ENCODE data around the gene SNCG.
"Not testable (repeated sequence)": the region's sequence is repeated elsewhere in the genome, so short reads cannot be mapped to it uniquely, and the experiment has no call there.

SNCG gene

DNA sequence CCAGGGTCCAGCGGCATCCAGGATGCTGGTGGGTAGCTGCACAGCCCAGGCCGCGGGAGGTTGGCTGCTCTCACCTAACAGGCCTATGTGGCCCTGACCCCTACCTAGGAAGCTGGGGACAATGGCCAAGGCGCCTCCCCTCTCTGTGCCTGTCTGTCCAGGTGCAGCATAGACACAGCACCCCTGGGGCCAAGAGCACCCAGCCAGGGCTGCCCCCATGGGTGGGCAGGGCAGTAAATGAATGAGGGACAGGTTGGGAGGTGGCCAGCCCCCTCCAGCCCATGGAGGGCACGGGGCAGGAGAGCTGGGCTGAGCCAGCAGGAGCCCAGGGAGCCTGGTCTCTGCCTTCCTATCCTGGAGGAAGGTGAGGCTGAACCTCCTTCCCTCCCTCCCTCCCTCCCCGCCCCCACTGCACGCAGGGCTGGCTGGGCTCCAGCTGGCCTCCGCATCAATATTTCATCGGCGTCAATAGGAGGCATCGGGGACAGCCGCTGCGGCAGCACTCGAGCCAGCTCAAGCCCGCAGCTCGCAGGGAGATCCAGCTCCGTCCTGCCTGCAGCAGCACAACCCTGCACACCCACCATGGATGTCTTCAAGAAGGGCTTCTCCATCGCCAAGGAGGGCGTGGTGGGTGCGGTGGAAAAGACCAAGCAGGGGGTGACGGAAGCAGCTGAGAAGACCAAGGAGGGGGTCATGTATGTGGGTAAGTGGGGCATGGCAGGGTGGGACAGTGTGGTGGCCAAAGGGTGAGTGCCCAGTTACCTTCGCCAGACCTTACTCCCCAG lies at the start of gene SNCG:
Gene SNCG (plus strand): TSS at position 484 of the 785 bp plus-strand sequence. CDS start 99 bp downstream, at position 583.
- no peak for DNase-seq (ENCODE audit: low read depth in 3 of 3, low spot score in 1 of 3)

DNA sequence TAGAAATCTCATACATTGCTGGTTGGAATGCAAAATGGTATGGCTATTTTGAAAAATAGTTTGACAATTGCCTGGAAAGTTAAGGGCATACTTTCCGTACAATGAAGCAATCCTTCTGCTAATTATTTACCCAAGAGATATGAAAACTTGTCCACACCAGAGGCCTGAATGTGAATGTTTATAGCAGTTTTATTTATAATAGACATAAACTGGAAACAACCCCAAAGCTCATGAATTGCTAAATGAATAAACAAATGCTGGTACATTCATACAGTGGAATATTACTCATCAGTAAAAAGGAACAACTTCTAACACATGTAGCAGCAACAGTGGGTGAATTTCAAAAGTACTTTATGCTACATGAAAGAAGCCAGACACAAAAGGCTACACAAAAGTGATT lies 43.7 kb upstream of the SNCG start:
- no peak for DNase-seq (ENCODE audit: low read depth in 3 of 3, low spot score in 1 of 3)

DNA sequence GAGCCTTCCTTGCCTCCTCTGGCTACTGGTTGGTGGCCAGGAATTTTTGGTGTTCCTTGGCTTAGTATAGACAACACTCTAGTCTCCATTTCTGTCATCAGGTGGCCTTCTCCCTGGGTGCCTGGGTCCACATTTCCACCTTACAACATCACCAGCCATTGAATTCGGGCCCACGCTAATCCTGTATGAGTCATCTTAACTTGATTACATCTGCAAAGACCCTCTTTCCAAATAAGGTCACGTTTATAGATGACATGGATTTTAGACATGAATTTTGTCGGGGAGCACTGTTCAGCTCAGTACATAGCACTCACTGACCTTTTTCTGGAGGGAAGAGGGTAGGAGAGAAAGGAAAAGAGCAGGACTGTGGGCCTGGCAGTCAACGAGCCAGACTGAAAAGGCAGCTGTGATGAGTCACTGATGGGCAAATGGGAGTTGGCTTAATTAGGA lies 40.4 kb upstream of the SNCG start:
- no peak for DNase-seq (ENCODE audit: low read depth in 3 of 3, low spot score in 1 of 3)

DNA sequence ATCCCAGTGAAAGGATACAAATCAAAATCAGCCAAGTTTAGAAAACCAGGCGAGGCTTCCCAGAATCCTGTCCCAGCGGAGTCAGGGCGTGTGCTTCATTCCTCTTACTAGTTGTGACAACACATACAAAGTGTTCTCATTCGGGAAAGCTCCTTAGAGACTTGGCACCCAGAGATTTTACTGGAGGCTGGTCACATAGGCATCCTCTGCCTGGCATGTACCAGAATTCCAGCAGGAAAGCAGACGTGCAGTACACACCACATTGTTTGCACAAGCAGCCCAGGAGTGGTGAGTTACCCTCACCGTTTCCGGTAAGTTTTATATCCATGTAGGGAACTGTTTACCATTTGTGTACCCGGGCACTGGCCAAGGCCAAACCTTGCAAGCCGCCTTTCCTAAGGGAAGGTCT lies 35.8 kb upstream of the SNCG start:
- no peak for DNase-seq (ENCODE audit: low read depth in 3 of 3, low spot score in 1 of 3)

DNA sequence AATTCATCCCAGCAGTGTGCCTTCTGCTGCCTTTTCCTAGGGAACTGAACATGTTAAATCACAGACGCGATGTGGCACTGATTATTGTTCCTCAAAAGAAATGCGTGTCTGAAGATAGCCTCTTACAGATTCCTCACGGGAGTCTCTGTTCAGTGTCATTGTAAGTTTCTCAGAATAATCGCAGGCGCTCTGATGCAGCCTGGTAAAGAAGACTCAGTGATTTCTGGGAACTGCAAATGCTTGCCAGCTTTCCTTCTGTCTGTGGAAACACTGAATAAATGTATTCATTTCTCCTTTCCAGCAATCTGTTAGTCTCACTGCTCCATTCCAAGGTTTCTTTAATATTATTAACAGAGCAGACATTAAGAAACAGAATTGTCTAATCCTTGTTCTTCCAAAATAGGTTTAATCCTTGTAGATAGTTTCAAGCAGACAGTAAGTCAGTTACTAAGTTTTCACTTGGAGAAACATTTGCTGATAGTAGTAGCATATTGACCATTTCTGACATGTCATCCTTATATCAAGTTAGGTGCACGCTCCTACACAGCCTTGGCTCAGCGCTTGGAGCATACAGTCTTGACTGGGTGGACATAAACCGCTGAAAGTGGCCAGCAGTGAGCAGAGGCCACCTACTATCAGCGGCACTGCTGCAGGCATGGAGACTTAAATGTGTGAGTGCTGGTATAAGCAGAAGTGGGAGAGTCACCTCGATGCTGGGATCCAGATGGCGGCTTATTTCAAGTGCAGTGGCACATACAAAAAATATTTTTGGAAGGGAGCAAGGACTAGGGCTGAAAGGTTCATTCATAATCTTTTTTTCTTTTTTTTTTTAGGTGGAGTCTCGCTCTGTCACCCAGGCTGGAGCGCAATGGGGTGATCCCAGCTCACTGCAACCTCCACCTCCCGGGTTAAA lies 28.7 kb upstream of the SNCG start:
- no peak for DNase-seq (ENCODE audit: low read depth in 3 of 3, low spot score in 1 of 3)

DNA sequence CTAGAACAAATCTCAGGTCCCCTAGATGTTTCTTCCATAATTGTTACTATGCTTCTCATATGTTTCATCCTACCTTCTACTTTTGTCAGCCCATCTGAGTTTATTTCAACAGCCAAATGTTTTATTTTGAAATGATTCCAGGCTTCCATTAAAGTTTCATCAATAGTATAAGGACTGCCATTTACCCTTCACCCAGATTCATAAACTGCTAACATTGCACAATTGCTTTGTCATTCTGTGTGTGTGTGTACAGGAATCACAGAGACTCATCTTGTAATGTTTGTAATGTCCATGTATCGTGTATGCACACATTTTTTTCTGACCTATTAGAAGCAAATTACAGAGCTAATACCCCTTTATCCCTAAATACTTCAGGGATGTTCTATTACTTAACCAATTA lies 26.5 kb upstream of the SNCG start:
- DNase-seq (ENCODE audit: low read depth in 3 of 3, low spot score in 1 of 3), result no peak

DNA sequence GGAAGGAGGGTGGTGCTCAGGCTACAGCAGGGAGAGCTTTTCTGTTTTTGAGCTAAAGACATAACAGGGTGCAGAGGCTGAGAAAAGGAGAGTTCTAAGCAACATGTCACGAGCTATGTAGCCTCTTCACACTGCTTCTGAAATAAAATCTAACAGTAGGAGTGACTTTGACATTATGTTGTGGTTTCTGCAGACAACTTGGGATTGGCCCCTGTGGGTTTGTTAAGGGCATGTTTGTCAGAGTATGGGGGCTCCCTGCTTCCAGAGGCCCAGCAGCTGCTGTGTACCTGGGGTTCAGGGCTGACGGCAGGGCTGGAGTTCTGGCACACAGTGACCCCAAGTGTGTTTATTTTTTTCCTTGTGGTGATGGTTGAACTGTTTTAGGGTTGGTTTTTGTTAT lies 25.7 kb upstream of the SNCG start:
- no peak for DNase-seq (ENCODE audit: low read depth in 3 of 3, low spot score in 1 of 3)

DNA sequence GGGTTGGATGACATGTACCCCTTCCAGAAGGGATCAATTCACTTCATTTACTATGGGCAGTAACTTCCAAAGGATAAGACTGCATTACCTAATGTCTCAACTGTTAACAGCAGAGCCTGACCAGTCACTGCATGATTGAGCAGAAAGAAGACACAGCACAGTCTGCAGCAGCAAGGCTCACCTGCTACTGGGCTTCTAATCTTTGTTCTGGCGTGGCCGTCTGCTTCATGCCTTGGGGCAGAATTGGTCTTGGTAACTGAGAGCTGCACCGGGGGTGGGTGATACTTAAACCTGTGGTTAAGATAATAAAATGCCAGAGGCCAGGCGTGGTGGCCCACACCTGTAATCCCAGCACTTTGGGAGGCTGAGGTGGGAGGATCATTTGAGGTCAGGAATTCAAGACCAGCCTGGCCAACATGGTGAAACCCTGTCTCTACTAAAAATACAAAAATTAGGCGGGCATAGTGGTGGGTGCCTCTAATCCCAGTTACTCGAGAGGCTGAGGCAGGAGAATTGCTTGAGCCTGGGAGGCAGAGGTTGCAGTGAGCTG lies 24.2 kb upstream of the SNCG start:
- not testable (repeated sequence) for DNase-seq (ENCODE audit: low read depth in 3 of 3, low spot score in 1 of 3)

DNA sequence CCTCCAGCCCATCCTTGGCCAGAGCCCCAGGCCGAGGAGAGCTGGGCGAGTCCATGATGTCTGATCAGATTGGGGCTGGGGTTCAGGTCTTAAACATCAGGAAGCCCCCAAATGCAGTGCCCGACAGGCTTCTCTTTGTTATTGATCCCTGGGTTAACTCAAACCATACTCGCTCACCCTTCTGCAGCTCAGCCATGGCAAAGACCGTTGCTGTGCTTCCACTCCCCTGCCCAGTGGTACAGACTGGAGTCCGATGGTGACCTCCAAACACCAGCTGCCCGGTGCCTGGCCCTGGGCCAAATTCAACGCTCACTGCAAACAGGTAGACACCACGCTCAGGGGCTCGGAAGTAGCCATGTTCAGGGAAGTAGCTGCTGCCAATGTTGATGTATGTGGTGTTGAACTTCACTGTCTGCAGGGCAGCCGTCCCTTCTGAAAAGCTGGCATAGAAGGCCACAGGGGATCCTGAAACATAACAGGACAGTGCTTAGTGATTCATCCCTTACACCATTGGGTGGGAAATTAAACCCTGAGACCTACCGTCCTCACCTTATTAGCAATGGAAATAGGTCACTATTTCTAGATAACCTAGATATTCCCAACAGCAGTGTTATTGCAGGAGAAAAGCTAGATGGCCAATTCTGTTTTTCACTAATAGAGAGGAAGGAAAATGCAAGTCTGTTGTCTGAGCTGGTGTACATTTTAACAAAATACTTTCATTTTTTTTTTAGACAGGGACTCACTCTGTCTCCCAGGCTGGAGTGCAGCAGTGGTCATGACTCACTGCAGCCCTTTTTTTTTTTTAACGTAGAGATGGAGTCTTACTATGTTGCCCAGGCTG lies 21.5 kb upstream of the SNCG start:
- no peak for DNase-seq (ENCODE audit: low read depth in 3 of 3, low spot score in 1 of 3)

DNA sequence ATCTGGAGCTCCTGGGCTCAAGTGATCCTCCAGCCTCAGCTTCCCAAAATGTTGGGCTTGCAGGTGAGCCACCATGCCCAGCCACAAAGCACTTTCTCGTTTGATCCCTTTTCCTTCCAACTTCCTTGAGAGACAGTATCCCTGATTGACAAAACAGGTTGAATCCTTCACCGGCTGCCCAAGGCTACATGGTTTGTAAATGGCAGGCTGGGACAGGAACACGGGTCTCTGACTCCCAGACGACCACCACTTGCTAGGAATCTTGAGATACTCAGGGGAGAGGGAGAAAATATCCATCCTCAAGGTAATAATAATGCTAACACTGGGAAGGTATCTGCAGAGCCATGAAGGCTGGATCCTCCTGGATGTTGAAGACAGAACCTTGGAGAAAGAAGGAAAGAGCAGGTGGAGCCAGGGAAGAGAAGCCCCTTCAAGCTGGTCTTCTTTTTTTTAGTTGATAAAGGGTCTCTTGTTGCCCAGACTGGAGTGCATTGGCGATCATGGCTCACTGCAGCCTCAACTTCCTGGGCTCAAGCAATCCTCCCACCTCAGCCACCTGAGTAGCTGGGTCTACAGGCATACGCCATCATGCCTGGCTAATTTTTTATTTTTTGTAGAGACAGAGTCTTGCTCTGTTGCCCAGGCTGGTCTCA lies 20.8 kb upstream of the SNCG start:
- DNase-seq (ENCODE audit: low read depth in 3 of 3, low spot score in 1 of 3), result no peak

DNA sequence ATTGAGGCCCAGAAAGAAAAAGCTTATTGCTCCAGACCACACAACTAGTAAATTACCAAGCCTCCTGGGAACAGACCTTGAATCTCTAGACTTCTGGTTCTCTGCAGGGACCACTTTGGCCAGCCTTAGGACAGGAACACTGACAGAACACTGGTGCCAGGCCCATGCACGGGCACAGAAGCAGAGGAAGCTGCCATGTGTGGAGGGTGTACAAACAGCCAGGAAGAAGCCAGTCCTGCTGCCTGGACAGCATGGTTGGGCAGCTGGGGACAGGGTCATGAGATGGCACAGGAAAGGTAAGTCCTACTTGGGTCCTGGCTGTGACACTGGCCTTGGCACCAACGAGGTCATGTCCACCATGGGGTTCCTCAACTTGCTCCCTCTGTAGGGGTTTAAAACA lies 20.1 kb upstream of the SNCG start:
- DNase-seq (ENCODE audit: low read depth in 3 of 3, low spot score in 1 of 3), result no peak

DNA sequence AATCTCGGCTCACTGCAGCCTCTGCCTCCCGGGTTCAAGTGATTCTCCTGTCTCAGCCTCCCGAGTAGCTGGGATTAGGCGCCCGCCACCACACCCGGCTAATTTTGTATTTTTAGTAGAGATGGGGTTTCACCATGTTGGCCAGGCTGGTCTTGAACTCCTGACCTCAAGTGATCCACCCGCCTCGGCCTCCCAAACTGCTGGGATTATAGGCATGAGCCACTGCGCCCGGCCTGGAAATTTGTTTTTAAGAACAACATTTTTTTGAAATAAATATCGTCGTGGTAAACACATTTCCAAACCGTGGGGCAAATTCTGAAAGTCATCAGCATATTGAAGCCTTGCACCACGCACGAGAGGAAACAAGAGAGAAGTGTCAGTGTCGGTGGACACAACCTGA lies 18.3 kb upstream of the SNCG start:
- DNase-seq (ENCODE audit: low read depth in 3 of 3, low spot score in 1 of 3), result not testable (repeated sequence)

DNA sequence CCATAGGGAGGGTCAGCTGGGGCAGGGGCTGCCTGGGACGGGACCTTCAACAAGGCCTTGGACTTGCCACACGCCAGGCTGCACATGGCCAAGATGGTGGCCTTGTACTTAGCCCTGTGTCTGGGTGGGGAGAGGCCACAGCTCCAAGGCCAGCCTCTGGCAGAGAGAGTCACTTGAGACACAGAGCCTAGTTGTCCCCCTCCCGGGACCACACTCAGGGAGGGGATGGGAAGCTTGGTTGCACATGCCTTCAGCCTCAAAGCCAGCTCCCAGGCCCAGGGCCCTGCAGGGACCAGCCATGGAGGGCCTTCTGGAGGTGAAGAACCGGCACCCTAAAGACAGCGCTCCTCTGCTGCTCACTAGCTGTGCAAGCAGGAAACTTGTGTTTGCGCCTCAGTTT lies 17.7 kb upstream of the SNCG start:
- DNase-seq (ENCODE audit: low read depth in 3 of 3, low spot score in 1 of 3), result no peak

DNA sequence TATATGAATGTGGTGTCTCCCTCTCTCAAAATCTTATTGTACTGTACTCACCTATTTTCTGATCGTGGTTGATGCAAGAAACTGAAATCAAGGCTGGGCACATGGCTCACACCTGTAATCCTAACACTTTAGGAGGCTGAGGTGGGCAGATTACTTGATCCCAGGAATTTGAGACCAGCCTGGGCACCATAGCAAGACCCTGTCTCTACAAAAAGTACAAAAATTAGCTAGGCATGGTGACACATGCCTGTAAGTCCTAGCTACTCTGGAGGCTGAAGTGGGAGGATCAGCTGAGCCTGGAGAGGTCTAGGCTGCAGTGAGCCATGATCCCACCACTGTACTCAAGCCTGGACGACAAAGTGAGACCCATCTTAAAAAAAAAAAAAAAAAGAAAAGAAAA lies 17.0 kb upstream of the SNCG start:
- DNase-seq (ENCODE audit: low read depth in 3 of 3, low spot score in 1 of 3), result no peak

DNA sequence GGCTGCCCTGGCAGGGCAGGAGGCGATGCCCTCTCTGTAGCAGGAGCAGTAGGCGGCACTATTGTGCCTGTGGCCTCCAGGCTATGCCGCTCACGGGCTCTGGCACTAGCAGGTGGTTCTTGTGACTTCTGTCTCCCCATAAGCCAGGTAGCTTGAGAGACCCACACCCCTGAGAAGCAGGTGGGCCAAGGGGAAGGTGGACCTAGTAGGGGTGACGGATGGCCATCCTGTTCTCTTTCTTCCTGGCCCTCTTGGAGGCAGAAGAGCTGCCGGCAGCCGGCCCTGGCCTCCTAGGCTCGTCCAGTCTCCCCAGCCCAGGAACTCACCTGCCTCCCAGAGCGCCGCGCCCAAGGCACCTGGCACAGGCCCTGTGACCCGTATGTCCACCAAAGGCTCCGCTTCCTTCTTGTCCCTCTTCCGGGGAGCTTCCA lies 16.4 kb upstream of the SNCG start:
- DNase-seq (ENCODE audit: low read depth in 3 of 3, low spot score in 1 of 3), result no peak

DNA sequence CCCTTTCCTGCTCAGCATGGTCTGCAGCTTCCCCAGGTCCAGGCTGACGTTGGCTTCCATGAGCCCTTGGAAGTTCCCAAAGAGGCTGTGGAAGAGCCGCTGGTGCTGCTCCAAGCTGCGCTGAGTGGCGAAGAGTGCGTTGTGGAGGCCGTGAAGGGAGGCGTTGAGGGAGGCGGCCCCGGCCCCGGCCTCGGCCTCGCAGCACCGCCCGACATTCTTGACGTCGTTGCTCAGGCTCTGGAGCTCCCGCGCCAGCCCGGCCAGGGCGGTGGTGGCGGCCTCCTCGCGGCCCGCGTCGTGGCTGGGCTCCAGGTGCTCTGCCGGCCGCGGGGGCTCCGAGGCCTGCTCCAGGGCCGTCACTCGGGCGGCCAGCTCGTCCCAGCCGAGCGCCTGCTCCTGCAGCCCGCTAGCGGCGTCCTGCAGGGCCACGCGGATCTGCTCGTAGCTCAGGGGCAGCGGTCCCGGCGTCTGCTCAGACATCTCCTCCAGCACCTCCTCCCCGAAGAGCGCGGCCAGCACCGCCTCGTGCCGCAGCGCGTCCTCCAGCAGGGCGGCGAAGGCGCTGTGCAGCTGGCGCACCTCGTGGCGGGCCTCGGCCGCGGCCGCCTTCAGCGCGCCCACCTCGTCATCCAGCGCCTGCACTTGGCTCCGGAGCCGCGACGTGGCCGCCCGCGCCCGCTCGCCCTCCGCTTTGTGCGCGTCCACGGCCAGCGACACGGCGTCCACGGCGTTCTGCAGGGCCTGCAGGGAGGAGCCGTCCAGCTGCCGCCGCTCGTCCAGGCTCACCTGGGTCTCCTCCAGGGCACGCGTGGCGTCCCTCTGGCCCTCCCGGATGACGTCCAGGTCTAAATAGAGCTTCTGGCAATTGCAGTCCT lies 15.7 kb upstream of the SNCG start:
- DNase-seq (ENCODE audit: low read depth in 3 of 3, low spot score in 1 of 3), result no peak

DNA sequence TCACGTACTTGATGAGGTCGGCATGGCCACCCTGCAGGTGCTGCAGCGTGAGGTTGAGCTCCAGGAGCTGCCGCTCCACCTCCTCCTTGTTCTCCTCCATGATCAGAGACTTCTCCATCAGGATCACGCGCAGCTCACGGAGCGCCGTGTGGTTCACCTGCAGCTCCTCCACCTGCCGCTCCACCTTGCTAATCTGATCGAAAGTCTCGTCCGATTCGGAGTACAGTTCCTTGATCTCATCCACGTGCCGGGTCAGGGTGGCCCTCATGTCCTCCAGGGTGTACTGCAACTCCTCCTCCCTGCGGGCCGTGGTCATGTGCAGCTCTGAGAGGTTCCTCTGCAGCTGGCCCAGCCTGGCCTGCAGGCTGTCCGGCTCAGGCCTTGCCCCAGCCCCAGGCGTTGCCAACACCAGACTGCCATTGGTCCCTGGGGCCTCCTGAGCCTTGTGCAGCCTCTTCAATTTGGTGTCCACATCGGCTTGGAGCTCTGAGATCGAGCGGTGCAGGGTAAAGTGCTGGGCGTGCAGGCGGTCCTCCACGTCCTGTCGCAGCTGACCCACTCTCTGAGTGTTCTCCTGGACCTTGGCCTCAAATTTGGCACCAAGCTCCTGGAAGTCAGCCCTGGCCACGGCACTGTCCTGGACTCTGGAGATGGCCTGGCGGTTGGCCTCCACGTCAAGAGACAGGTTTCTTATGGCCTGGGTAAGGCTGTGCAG lies 14.9 kb upstream of the SNCG start:
- DNase-seq (ENCODE audit: low read depth in 3 of 3, low spot score in 1 of 3), result no peak

DNA sequence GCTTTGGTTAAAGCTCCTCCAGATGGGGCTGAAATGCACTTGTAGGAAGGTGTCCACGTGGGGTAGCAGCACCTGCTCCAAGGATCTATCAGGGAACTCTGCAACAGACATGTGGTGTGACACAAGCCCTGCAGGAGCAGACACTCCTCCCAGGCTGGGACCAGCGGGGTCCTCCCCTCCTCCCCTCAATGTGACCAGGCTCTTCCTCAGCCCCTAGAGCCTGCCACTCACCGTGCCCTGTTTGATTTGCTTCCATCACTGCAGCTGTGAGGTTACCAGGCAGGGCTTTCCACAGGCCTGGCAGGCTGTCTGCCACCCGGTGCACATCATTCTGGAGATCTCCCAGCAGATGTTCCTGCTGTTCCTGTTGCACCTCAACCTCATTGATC lies 14.4 kb upstream of the SNCG start:
- DNase-seq (ENCODE audit: low read depth in 3 of 3, low spot score in 1 of 3), result no peak

DNA sequence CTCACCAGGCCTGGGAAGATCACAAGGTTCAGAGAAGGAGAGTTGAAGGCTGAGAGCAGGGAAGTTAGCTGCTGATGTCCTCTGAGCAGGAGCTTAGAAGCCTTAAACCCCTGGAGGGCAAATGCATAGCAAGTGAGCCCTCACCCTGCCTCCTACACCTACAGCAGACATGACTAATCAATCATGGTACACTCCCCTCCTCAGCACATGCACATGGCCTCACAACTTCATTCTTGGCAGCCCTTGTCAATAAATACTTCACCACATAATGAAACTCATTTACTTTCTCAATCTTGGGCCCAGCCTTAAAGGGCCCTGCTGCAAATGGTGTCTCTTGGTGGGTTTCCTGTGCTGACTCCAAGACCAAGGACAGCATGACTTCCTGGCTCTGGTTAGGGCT lies 13.9 kb upstream of the SNCG start:
- DNase-seq (ENCODE audit: low read depth in 3 of 3, low spot score in 1 of 3), result no peak

Measured in stimulated activated CD4-positive, alpha-beta T cell treated with anti-CD3 and anti-CD28 coated beads, TNF-alpha, amount 100 ng/mL, for 1 hour (primary cell).